HepG2 (cell line): ENCODE results near the gene VPS37D. TPM values are rescaled to one million over a fixed set of nuclear protein-coding genes. Genes with fewer than 3 reads are reported as not detected.

Experiments
- EEA1 ChIP-seq: sonication (generic); formaldehyde crosslinking; IDR thresholded peaks from 2 replicates; pipeline ENCODE4 v1.5.1; 2020; ENCODE audit warnings: mild to moderate bottlenecking, missing genetic modification reagents, borderline replicate concordance
- FOXK2 ChIP-seq: fragments of 450-650 bp; IDR thresholded peaks from 2 replicates; pipeline ENCODE4 v1.6.1; 2016
- GFI1 ChIP-seq: sonication (generic); formaldehyde crosslinking; IDR thresholded peaks from 2 replicates; pipeline ENCODE4 v1.5.0; 2020; ENCODE audit warnings: missing genetic modification reagents, mild to moderate bottlenecking, borderline replicate concordance
- GLI4 ChIP-seq: sonication (generic); formaldehyde crosslinking; IDR thresholded peaks from 2 replicates; pipeline ENCODE4 v1.5.1; 2020; ENCODE audit warnings: missing genetic modification reagents, mild to moderate bottlenecking, moderate library complexity, borderline replicate concordance
- KLF11 ChIP-seq: IDR thresholded peaks from 2 replicates; pipeline ENCODE4 v1.6.1; 2016; ENCODE audit warnings: missing compliant biosample characterization
- PHB2 ChIP-seq: fragments of 450-650 bp; IDR thresholded peaks from 2 replicates; pipeline ENCODE4 v1.6.1; 2018; ENCODE audit not compliant: partially characterized antibody
- RFXAP ChIP-seq: sonication (generic); formaldehyde crosslinking; IDR thresholded peaks from 2 replicates; pipeline ENCODE4 v1.4.0; 2020; ENCODE audit warnings: missing genetic modification reagents, borderline replicate concordance
- SP5 ChIP-seq: IDR thresholded peaks from 2 replicates; pipeline ENCODE4 v1.6.1; 2016; ENCODE audit warnings: low read depth, borderline replicate concordance
- TRIM24 ChIP-seq: sonication (generic); formaldehyde crosslinking; IDR thresholded peaks from 2 replicates; pipeline ENCODE4 v1.8.0; 2022; ENCODE audit warnings: mild to moderate bottlenecking, missing genetic modification reagents
- TSC22D2 ChIP-seq: sonication (generic); formaldehyde crosslinking; IDR thresholded peaks from 2 replicates; pipeline ENCODE4 v1.5.1; 2020; ENCODE audit warnings: missing genetic modification reagents, mild to moderate bottlenecking, borderline replicate concordance
- ZFP62 ChIP-seq: sonication (generic); formaldehyde crosslinking; IDR thresholded peaks from 2 replicates; pipeline ENCODE4 v1.4.0; 2020; ENCODE audit warnings: missing genetic modification reagents
- ZNF121 ChIP-seq: sonication (generic); formaldehyde crosslinking; IDR thresholded peaks from 2 replicates; pipeline ENCODE4 v1.5.0; 2020; ENCODE audit warnings: mild to moderate bottlenecking, missing genetic modification reagents
- ZNF572 ChIP-seq: sonication (generic); formaldehyde crosslinking; IDR thresholded peaks from 2 replicates; pipeline ENCODE4 v1.5.1; 2020; ENCODE audit warnings: mild to moderate bottlenecking, missing genetic modification reagents
- polyA plus RNA-seq, 8 experiments: library from polyadenylated mRNA; depleted of rRNA in 3 of 8; stranded (reverse) in 7 of 8; unstranded in 1 of 8; fragments of >200 nt; fragmentation: Illumina TruSeq in 4 of 8; extraction: Trizol in 4 of 8; gene quantifications; 2 replicates each; pipeline versions ENCODE4 v1.2.1 to v1.2.3, GENCODE V29; 2011 to 2016; ENCODE audit warnings: low read depth in 4 of 8, missing spikeins in 1 of 8, mixed read lengths in 1 of 8; ENCODE audit not compliant: insufficient read depth in 1 of 8
- total RNA-seq, 5 experiments: library from RNA; depleted of rRNA; stranded (reverse); fragments of >200 nt; fragmentation: Illumina TruSeq; extraction: Trizol; gene quantifications; 2 replicates each; pipeline ENCODE4 v1.2.3, GENCODE V29; 2016; ENCODE audit warnings: low read depth in 1 of 5
- TF ChIP-seq, protein P1 (sequence below): IDR thresholded peaks from 2 replicates; pipeline ENCODE4 v1.6.1; 2016; ENCODE audit warnings: low read depth, missing genetic modification reagents, missing compliant biosample characterization
- TF ChIP-seq, protein P2 (sequence below): sonication (generic); formaldehyde crosslinking; IDR thresholded peaks from 2 replicates; pipeline ENCODE4 v1.4.0; 2020; ENCODE audit warnings: missing genetic modification reagents
- TF ChIP-seq, protein P3 (sequence below): sonication (generic); formaldehyde crosslinking; IDR thresholded peaks from 2 replicates; pipeline ENCODE4 v1.5.0; 2020; ENCODE audit warnings: missing genetic modification reagents, mild to moderate bottlenecking, borderline replicate concordance
- TF ChIP-seq, protein P4 (sequence below): sonication (generic); formaldehyde crosslinking; IDR thresholded peaks from 2 replicates; pipeline ENCODE4 v1.4.0; 2020; ENCODE audit warnings: mild to moderate bottlenecking, low read depth, missing genetic modification reagents

Gene VPS37D
- total and polyA plus RNA-seq, 2 of the 13 experiments (the other 11 are each of a cell fraction or from before 2014, with no cell fraction given): 3.8 to 6.3 TPM

DNA sequence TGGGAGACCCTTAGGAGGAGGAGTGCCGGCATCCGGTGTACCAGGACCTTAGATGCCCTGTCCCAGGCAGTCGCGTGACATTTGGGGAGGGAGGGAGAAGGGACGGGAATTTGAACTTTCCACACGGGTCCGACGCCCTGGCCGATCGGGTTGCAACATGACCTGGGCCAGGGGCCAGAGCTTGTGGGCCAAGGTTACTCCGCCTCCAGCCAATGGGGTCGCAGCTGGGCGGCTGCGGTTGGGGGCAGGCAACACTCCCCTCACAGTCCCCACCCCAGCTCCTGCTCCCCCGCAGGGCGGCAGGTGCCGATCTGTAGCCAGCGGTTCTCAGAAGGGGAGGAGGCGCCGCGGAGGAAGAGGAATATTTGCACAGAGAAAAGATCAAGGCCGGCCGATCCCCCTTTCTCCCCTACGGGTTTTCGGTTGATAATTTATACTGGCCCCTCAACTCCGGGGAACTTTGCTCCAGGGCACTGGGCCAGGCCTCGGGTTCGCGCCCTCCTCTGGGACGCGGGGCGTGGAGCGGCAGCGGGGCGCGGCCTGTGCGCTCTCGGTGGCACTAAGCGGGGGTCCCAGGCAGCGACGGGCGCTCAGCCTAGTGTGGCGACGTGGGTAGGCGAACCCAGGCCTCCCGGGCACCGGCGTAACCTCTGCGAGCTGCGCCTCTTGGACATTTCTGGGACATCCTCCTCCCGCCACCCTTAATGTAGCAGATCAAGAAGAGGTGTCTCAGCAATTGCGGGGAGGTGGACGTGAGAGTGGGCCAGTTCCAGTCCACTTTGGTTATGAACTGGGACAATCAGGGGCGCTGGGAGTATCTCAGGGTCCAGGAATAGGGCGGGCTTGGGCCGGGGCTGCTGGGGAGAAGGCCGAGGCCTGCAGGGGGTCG lies 44.5 kb upstream of the VPS37D start (continued):
- TF ChIP-seq, protein P1, sequence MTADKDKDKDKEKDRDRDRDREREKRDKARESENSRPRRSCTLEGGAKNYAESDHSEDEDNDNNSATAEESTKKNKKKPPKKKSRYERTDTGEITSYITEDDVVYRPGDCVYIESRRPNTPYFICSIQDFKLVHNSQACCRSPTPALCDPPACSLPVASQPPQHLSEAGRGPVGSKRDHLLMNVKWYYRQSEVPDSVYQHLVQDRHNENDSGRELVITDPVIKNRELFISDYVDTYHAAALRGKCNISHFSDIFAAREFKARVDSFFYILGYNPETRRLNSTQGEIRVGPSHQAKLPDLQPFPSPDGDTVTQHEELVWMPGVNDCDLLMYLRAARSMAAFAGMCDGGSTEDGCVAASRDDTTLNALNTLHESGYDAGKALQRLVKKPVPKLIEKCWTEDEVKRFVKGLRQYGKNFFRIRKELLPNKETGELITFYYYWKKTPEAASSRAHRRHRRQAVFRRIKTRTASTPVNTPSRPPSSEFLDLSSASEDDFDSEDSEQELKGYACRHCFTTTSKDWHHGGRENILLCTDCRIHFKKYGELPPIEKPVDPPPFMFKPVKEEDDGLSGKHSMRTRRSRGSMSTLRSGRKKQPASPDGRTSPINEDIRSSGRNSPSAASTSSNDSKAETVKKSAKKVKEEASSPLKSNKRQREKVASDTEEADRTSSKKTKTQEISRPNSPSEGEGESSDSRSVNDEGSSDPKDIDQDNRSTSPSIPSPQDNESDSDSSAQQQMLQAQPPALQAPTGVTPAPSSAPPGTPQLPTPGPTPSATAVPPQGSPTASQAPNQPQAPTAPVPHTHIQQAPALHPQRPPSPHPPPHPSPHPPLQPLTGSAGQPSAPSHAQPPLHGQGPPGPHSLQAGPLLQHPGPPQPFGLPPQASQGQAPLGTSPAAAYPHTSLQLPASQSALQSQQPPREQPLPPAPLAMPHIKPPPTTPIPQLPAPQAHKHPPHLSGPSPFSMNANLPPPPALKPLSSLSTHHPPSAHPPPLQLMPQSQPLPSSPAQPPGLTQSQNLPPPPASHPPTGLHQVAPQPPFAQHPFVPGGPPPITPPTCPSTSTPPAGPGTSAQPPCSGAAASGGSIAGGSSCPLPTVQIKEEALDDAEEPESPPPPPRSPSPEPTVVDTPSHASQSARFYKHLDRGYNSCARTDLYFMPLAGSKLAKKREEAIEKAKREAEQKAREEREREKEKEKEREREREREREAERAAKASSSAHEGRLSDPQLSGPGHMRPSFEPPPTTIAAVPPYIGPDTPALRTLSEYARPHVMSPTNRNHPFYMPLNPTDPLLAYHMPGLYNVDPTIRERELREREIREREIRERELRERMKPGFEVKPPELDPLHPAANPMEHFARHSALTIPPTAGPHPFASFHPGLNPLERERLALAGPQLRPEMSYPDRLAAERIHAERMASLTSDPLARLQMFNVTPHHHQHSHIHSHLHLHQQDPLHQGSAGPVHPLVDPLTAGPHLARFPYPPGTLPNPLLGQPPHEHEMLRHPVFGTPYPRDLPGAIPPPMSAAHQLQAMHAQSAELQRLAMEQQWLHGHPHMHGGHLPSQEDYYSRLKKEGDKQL (CRISPR knock-in tag): peak; percentile 81; the same call in 1 of the 2 replicates
- TF ChIP-seq ZNF121 (CRISPR knock-in tag) (peak; percentile 58; the same call in 1 of the 2 replicates), RFXAP (CRISPR knock-in tag) (peak; percentile 92), SP5 (peak; percentile 92), GFI1 (CRISPR knock-in tag) (peak; percentile 78), FOXK2 (peak; percentile 40; the same call in 1 of the 2 replicates), ZNF572 (CRISPR knock-in tag) (no peak), PHB2 (no peak), TRIM24 (0 out of 2 replicates have a peak, but pooled peaks have one; percentile 18), EEA1 (CRISPR knock-in tag) (no peak), TSC22D2 (CRISPR knock-in tag) (no peak), GLI4 (no peak), KLF11 (CRISPR knock-in tag) (no peak), ZFP62 (CRISPR knock-in tag) (no peak)
- TF ChIP-seq, protein P2, sequence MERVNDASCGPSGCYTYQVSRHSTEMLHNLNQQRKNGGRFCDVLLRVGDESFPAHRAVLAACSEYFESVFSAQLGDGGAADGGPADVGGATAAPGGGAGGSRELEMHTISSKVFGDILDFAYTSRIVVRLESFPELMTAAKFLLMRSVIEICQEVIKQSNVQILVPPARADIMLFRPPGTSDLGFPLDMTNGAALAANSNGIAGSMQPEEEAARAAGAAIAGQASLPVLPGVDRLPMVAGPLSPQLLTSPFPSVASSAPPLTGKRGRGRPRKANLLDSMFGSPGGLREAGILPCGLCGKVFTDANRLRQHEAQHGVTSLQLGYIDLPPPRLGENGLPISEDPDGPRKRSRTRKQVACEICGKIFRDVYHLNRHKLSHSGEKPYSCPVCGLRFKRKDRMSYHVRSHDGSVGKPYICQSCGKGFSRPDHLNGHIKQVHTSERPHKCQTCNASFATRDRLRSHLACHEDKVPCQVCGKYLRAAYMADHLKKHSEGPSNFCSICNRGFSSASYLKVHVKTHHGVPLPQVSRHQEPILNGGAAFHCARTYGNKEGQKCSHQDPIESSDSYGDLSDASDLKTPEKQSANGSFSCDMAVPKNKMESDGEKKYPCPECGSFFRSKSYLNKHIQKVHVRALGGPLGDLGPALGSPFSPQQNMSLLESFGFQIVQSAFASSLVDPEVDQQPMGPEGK: peak; percentile 99
- TF ChIP-seq, protein P3, sequence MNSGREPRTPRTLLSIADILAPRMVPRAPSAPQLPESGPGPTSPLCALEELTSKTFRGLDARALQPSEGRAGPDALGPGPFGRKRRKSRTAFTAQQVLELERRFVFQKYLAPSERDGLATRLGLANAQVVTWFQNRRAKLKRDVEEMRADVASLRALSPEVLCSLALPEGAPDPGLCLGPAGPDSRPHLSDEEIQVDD (CRISPR knock-in tag): no peak
- TF ChIP-seq, protein P4, sequence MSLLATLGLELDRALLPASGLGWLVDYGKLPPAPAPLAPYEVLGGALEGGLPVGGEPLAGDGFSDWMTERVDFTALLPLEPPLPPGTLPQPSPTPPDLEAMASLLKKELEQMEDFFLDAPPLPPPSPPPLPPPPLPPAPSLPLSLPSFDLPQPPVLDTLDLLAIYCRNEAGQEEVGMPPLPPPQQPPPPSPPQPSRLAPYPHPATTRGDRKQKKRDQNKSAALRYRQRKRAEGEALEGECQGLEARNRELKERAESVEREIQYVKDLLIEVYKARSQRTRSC: no peak; the same call in 1 of the 2 replicates
- TF ChIP-seq, all 625 proteins: peak for 336
